Measurements from ENCODE around the gene TRMT61B.

Gene TRMT61B

DNA sequence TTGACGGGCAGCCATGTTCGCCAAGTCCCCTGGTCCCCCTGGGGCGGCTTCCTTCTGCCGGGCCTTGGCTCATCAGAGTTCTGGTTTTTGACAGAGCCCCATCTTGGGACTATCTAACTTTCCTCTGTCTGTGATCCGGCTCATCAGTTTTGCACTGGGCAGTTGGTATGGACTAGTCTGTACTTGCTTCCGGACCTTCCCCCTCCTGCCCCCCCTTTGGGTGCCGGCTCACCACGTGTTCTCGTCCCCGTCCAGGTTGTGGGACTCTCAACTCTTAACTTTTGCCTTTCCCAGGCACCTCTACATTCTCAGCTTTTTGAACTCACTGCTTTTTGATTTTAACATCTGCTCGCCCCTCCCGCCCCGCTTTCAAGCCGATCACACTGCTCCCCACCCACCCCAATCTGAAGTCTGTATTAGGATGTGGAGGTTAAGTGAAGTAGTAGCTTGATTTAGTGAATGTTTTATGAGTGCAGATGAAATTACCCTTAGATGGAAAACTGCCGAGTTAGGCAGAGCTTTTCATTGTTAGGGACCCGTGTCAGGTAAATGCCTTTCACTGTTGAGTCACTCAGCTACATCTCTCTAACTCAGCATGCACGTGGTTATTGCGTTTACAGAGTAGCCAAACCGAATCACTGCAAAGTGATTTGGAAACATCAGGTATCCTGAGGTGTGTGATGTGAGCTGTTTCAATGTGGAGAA is 25.2 kb upstream of the TRMT61B start:
- Histone ChIP-seq H3K4me3 (ENCODE audit: severe bottlenecking) (peak overlapping the region; percentile 92), H3K27me3 (ENCODE audit: insufficient read depth, poor library complexity, severe bottlenecking) (no peaks in the 10 kb centered on the region), H3K36me3 (ENCODE audit: low read depth) (peaks cover 30% of the 10 kb centered on the region), H3K9me3 (ENCODE audit: severe bottlenecking) (no peaks in the 10 kb centered on the region), H3K27ac (ENCODE audit: poor library complexity, severe bottlenecking) (peak overlapping the region; percentile 87), H3K4me1 (ENCODE audit: insufficient read depth, poor library complexity, severe bottlenecking) (peaks cover 32% of the 10 kb centered on the region)
- ATAC-seq (ENCODE audit: low read depth) (peak; percentile 51), DNase-seq (ENCODE audit: low spot score) (no peak)
- no peak for TF ChIP-seq CTCF (IDR thresholded peaks at IDR 0.05; ENCODE audit: poor library complexity, severe bottlenecking)

GRCh38 chr2:28894470-28895188 is 24.5 kb upstream of the TRMT61B start, which contains the start of gene WDR43:
WDR43 (plus strand) TSS chr2:28894667; CDS start chr2:28894699, 32 bp downstream.
- peak; percentile 84 for ATAC-seq (ENCODE audit: low read depth)
- Histone ChIP-seq H3K27me3 (ENCODE audit: insufficient read depth, poor library complexity, severe bottlenecking) (no peaks in the 10 kb centered on the region), H3K4me3 (ENCODE audit: severe bottlenecking) (peak within 1 kb of the TSS; percentile 92), H3K4me1 (ENCODE audit: insufficient read depth, poor library complexity, severe bottlenecking) (peaks cover 32% of the 10 kb centered on the region), H3K36me3 (ENCODE audit: low read depth) (peaks cover 25% of the 10 kb centered on the region), H3K9me3 (ENCODE audit: severe bottlenecking) (no peaks in the 10 kb centered on the region), H3K27ac (ENCODE audit: poor library complexity, severe bottlenecking) (peak within 1 kb of the TSS; percentile 87)
- peak; percentile 99 for DNase-seq (ENCODE audit: low spot score)
- TF ChIP-seq CTCF (IDR thresholded peaks at IDR 0.05; ENCODE audit: poor library complexity, severe bottlenecking): no peak

GRCh38 chr2:28893488-28893887 is 23.4 kb upstream of the TRMT61B start:
- no peaks in the 10 kb centered on the region for H3K9me3 ChIP-seq (ENCODE audit: severe bottlenecking)
- no peak overlapping the region for H3K27ac ChIP-seq (ENCODE audit: poor library complexity, severe bottlenecking)
- H3K36me3 ChIP-seq (ENCODE audit: low read depth): peaks cover 24% of the 10 kb centered on the region
- ATAC-seq (ENCODE audit: low read depth) (no peak), DNase-seq (ENCODE audit: low spot score) (no peak)
- TF ChIP-seq CTCF (IDR thresholded peaks at IDR 0.05; ENCODE audit: poor library complexity, severe bottlenecking): no peak
- H3K4me3 ChIP-seq (ENCODE audit: severe bottlenecking): no peak overlapping the region
- peaks cover 27% of the 10 kb centered on the region for H3K4me1 ChIP-seq (ENCODE audit: insufficient read depth, poor library complexity, severe bottlenecking)
- no peaks in the 10 kb centered on the region for H3K27me3 ChIP-seq (ENCODE audit: insufficient read depth, poor library complexity, severe bottlenecking)

DNA sequence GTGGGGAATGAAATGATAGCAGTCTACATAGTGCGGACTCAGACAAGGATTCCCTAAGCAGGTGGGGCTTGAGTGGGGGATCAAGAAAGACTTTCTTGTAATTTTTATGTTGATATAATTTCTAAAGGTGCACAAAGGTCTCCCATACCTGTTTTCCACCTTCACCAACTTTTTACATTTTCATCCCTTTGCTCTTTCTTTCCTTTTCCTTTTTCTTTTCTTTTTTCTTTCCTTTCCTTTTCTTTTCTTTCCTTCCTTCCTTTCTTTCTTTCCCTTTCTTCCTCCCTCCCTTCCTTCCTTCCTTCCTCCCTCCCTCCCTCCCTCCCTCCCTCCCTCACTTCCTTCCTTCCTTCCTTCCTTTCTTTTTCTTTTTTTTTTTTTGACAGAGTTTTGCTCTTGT is 10.1 kb upstream of the TRMT61B start:
- no peaks in the 10 kb centered on the region for H3K4me1 ChIP-seq (ENCODE audit: insufficient read depth, poor library complexity, severe bottlenecking)
- no peak for TF ChIP-seq CTCF (IDR thresholded peaks at IDR 0.05; ENCODE audit: poor library complexity, severe bottlenecking)
- no peaks in the 10 kb centered on the region for H3K9me3 ChIP-seq (ENCODE audit: severe bottlenecking)
- DNase-seq (ENCODE audit: low spot score) (no peak), ATAC-seq (ENCODE audit: low read depth) (no peak)
- H3K36me3 ChIP-seq (ENCODE audit: low read depth): no peaks in the 10 kb centered on the region
- no peak overlapping the region for H3K4me3 ChIP-seq (ENCODE audit: severe bottlenecking)
- no peak overlapping the region for H3K27ac ChIP-seq (ENCODE audit: poor library complexity, severe bottlenecking)
- no peaks in the 10 kb centered on the region for H3K27me3 ChIP-seq (ENCODE audit: insufficient read depth, poor library complexity, severe bottlenecking)

DNA sequence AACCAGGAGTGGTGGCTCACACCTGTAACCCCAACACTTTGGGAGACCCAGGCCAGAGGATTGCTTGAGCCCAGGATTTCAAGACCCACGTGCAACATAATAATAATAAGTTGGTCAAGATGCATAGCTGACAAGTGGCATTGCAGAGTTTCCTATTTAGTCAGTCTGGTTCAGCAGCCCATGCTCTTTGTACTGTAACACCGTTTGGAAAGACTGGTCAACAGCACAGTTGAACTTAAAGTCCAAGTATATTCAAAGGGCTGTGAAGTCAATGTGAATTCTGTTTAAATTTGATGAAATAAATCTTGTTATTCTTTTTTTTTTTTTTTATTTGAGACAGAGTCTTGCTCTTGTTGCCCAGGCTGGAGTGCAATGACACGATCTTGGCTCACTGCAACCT is 1.5 kb upstream of the TRMT61B start:
- Histone ChIP-seq H3K4me3 (ENCODE audit: severe bottlenecking) (no peak overlapping the region), H3K27ac (ENCODE audit: poor library complexity, severe bottlenecking) (no peak overlapping the region), H3K9me3 (ENCODE audit: severe bottlenecking) (no peaks in the 10 kb centered on the region), H3K27me3 (ENCODE audit: insufficient read depth, poor library complexity, severe bottlenecking) (no peaks in the 10 kb centered on the region), H3K36me3 (ENCODE audit: low read depth) (peaks cover 18% of the 10 kb centered on the region), H3K4me1 (ENCODE audit: insufficient read depth, poor library complexity, severe bottlenecking) (no peaks in the 10 kb centered on the region)
- TF ChIP-seq CTCF (IDR thresholded peaks at IDR 0.05; ENCODE audit: poor library complexity, severe bottlenecking): no peak
- DNase-seq (ENCODE audit: low spot score) (no peak), ATAC-seq (ENCODE audit: low read depth) (no peak)
